Neutrophil (primary cell): ENCODE results near the gene KCTD8.

Experiments used
- H3K27ac ChIP-seq: fragments of 200-600 bp; sonication (generic); 2 replicates; pipeline ENCODE4 v1.5.1; 2016; ENCODE audit warnings: mild to moderate bottlenecking, moderate library complexity
- H3K27me3 ChIP-seq: fragments of 200-600 bp; sonication (generic); 2 replicates; pipeline ENCODE4 v1.6.0; 2016; ENCODE audit warnings: mild to moderate bottlenecking
- H3K36me3 ChIP-seq: fragments of 200-600 bp; sonication (generic); 2 replicates; pipeline ENCODE4 v1.5.1; 2017
- H3K4me1 ChIP-seq, 2 experiments: fragments of 200-600 bp in 1 of 2; sonication (generic) in 1 of 2; 1 replicate in 1 of 2; 2 replicates in 1 of 2; pipeline versions ENCODE4 v1.5.1 to v1.6.1; 2013 to 2016; ENCODE audit warnings: low read depth in 1 of 2, low read length in 1 of 2, mild to moderate bottlenecking in 1 of 2, moderate library complexity in 1 of 2; ENCODE audit not compliant: control insufficient read depth in 1 of 2, insufficient read depth in 1 of 2
- H3K4me3 ChIP-seq, 2 experiments: fragments of 200-600 bp in 1 of 2; sonication (generic) in 1 of 2; 1 replicate in 1 of 2; 2 replicates in 1 of 2; pipeline ENCODE4 v1.5.1; 2013 to 2016; ENCODE audit warnings: low read depth in 1 of 2, low read length in 1 of 2, mild to moderate bottlenecking in 1 of 2, moderate library complexity in 1 of 2
- H3K9me3 ChIP-seq: fragments of 200-600 bp; sonication (generic); 2 replicates; pipeline ENCODE4 v1.5.1; 2016
- TF ChIP-seq, protein P1 (sequence below): fragments of 200-600 bp; sonication (generic); IDR thresholded peaks from 2 replicates; pipeline ENCODE4 v1.5.1; 2016; ENCODE audit warnings: antibody characterized with exemption

KCTD8 gene

GRCh38 chr4:44257461-44257860 lies 191.1 kb downstream of the KCTD8 start:
- Histone ChIP-seq H3K4me1 (no peaks in the 10 kb centered on the region), H3K4me3 (no peak overlapping the region), H3K9me3 (no peaks in the 10 kb centered on the region), H3K27me3 (no peaks in the 10 kb centered on the region), H3K27ac (no peak overlapping the region), H3K36me3 (no peaks in the 10 kb centered on the region)
- TF ChIP-seq, protein P1, sequence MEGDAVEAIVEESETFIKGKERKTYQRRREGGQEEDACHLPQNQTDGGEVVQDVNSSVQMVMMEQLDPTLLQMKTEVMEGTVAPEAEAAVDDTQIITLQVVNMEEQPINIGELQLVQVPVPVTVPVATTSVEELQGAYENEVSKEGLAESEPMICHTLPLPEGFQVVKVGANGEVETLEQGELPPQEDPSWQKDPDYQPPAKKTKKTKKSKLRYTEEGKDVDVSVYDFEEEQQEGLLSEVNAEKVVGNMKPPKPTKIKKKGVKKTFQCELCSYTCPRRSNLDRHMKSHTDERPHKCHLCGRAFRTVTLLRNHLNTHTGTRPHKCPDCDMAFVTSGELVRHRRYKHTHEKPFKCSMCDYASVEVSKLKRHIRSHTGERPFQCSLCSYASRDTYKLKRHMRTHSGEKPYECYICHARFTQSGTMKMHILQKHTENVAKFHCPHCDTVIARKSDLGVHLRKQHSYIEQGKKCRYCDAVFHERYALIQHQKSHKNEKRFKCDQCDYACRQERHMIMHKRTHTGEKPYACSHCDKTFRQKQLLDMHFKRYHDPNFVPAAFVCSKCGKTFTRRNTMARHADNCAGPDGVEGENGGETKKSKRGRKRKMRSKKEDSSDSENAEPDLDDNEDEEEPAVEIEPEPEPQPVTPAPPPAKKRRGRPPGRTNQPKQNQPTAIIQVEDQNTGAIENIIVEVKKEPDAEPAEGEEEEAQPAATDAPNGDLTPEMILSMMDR = no peak

- Histone ChIP-seq H3K27ac (no peak overlapping the region), H3K4me3 (no peak overlapping the region), H3K4me1 (no peaks in the 10 kb centered on the region), H3K9me3 (no peaks in the 10 kb centered on the region), H3K27me3 (no peaks in the 10 kb centered on the region), H3K36me3 (no peaks in the 10 kb centered on the region)
- TF ChIP-seq, protein P1 = no peak
These were observed 192.2 kb downstream of the KCTD8 start for GRCh38 chr4:44256414-44256813.

DNA sequence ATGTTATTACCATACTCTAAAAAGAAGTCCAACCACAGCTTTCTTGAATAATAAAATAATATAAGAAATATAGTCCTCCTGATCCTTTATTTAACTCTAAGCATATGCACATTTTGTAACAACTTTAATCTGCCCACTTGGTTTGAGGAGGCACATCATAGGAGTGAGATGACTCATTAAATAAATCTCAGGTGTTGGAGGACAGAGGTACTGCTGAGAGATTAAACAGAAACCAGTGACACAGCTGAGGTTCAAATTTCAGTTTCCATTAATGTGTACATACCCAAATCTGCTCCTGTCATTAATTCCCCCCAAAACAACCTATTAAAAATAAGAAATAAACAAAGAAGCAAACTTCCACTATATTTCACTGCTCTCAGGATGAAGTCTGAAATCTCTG lies 211.0 kb downstream of the KCTD8 start:
- no peaks in the 10 kb centered on the region for H3K9me3 ChIP-seq
- H3K4me1 ChIP-seq = no peaks in the 10 kb centered on the region
- TF ChIP-seq, protein P1 = no peak

DNA sequence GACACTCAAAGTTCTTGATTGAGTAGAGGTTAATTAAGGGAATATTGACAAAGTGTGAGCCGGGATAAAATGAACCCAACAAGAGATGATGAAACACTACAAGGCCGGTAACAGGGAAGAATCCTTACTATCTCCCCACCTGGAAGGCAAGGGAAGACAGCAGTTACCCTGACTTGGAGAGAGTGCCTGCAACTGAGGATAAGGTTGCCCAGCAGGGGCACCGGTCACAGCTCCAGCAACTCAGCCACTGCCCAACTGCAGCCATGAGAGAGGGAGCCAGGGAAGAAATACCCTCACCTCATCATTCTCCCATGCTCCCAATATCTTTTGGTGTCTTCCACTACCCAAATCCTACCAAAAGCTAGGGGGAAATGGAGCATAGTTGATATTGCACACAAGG lies 212.7 kb downstream of the KCTD8 start:
- Histone ChIP-seq H3K27ac (no peak overlapping the region), H3K4me3 (no peak overlapping the region), H3K4me1 (no peaks in the 10 kb centered on the region), H3K9me3 (no peaks in the 10 kb centered on the region), H3K27me3 (no peaks in the 10 kb centered on the region), H3K36me3 (no peaks in the 10 kb centered on the region)
- TF ChIP-seq, protein P1 = no peak

More for the DNA sequence above, 211.0 kb downstream of the KCTD8 start:
- H3K4me3 ChIP-seq = no peak overlapping the region
- H3K36me3 ChIP-seq = no peaks in the 10 kb centered on the region
- no peak overlapping the region for H3K27ac ChIP-seq
- H3K27me3 ChIP-seq = no peaks in the 10 kb centered on the region

DNA sequence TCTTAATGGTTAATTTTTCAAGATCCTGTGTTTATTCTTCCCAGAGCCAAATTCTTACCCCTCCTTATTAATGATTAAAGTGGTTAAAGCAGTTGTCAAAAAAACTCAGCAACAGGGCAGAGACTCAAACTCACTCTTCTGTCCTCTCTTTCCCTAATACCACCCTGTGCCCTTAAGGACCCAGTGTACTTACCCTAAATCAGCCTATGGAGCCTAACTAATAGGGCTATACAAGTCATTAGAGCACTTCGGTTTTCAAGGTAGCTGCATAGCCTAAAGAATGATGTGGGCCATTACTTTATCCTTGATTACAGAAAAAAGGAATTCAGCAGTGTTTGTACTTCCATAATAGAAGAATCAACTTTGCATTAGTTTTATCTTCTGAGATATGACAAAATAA lies 216.3 kb downstream of the KCTD8 start:
- TF ChIP-seq, protein P1 = no peak
- no peaks in the 10 kb centered on the region for H3K36me3 ChIP-seq
- no peak overlapping the region for H3K4me3 ChIP-seq
- no peaks in the 10 kb centered on the region for H3K9me3 ChIP-seq
- H3K4me1 ChIP-seq = no peaks in the 10 kb centered on the region
- no peaks in the 10 kb centered on the region for H3K27me3 ChIP-seq
- H3K27ac ChIP-seq = no peak overlapping the region

GRCh38 chr4:44231006-44231405 lies 217.6 kb downstream of the KCTD8 start:
- Histone ChIP-seq H3K9me3 (no peaks in the 10 kb centered on the region), H3K4me1 (no peaks in the 10 kb centered on the region), H3K27me3 (no peaks in the 10 kb centered on the region), H3K27ac (no peak overlapping the region), H3K4me3 (no peak overlapping the region), H3K36me3 (no peaks in the 10 kb centered on the region)
- TF ChIP-seq, protein P1 = no peak
